HK-2 (cell line): ENCODE data around the gene ADD3.

Experiments used
- DNase-seq: peaks from one replicate; pipeline ENCODE4 v3.0.0-alpha.2; 2018; ENCODE audit not compliant: unreplicated experiment

ADD3 gene

GRCh38 chr10:110002801-110003523 lies 4.8 kb upstream of the ADD3 start:
- DNase-seq, result no peak

- no peak for DNase-seq
Observed at GRCh38 chr10:110003524-110003885, 4.3 kb upstream of the ADD3 start.

GRCh38 chr10:110005719-110006118 lies 2.1 kb upstream of the ADD3 start:
- peak; percentile 33 for DNase-seq

- peak; percentile 44 for DNase-seq
Observed at GRCh38 chr10:110006358-110007160, 1.2 kb upstream of the ADD3 start.

- no peak for DNase-seq
Observed at GRCh38 chr10:110007161-110007700, 553 bp upstream of the ADD3 start.

GRCh38 chr10:110008518-110009339 lies 945 bp downstream of the ADD3 start:
- DNase-seq, result peak; percentile 43

GRCh38 chr10:110009736-110010475 lies 2.1 kb downstream of the ADD3 start:
- no peak for DNase-seq

GRCh38 chr10:110010486-110011378 lies 2.9 kb downstream of the ADD3 start:
- no peak for DNase-seq

- no peak for DNase-seq
Observed at GRCh38 chr10:110011681-110012080, 3.9 kb downstream of the ADD3 start.

GRCh38 chr10:110013630-110014293 lies 6.0 kb downstream of the ADD3 start:
- no peak for DNase-seq

- no peak for DNase-seq
Observed at GRCh38 chr10:110016039-110016438, 8.3 kb downstream of the ADD3 start.

- no peak for DNase-seq
Observed at GRCh38 chr10:110017052-110017451, 9.3 kb downstream of the ADD3 start.

GRCh38 chr10:110017907-110018306 lies 10.1 kb downstream of the ADD3 start:
- DNase-seq, result no peak

GRCh38 chr10:110020265-110020664 lies 12.5 kb downstream of the ADD3 start:
- DNase-seq, result no peak

GRCh38 chr10:110022716-110023504 lies 15.1 kb downstream of the ADD3 start:
- DNase-seq, result no peak

GRCh38 chr10:110023785-110024465 lies 16.1 kb downstream of the ADD3 start:
- no peak for DNase-seq

- no peak for DNase-seq
Observed at GRCh38 chr10:110029450-110029849, 21.7 kb downstream of the ADD3 start.
